GM18499 (cell line): ENCODE measurements around the gene C12orf75.

Source experiments
- ATAC-seq: cut with Tn5 transposase; IDR thresholded peaks from one replicate; pipeline ENCODE4 v1.9.1; 2021; ENCODE audit warnings: moderate number of reproducible peaks; ENCODE audit not compliant: insufficient read depth, unreplicated experiment

Gene C12orf75

GRCh38 chr12:105406497-105406896 lies 76.0 kb downstream of the C12orf75 start:
- ATAC-seq: no peak

GRCh38 chr12:105409279-105409678 lies 78.8 kb downstream of the C12orf75 start:
- no peak for ATAC-seq

- no peak for ATAC-seq
These were observed 79.4 kb downstream of the C12orf75 start for GRCh38 chr12:105409801-105410471.

GRCh38 chr12:105413911-105414487 lies 83.5 kb downstream of the C12orf75 start:
- ATAC-seq: no peak

- ATAC-seq: no peak
These were observed 87.2 kb downstream of the C12orf75 start for GRCh38 chr12:105417732-105418131.

- ATAC-seq: no peak
These were observed 87.7 kb downstream of the C12orf75 start for GRCh38 chr12:105418229-105418628.

- no peak for ATAC-seq
These were observed 88.4 kb downstream of the C12orf75 start for GRCh38 chr12:105418821-105419291.

- no peak for ATAC-seq
These were observed 89.1 kb downstream of the C12orf75 start for GRCh38 chr12:105419606-105420005.

GRCh38 chr12:105420046-105420445 lies 89.6 kb downstream of the C12orf75 start:
- ATAC-seq: no peak

- no peak for ATAC-seq
These were observed 90.3 kb downstream of the C12orf75 start for GRCh38 chr12:105420659-105421240.
